Hematopoietic multipotent progenitor cell treated with erythropoietin and hydrocortisone succinate and interleukin-3 and kit ligand, for 15 days (in vitro differentiated cells): Measurements from ENCODE around the gene SGPP2.
"Not testable (repeated sequence)": the region's sequence is repeated elsewhere in the genome, so short reads cannot be mapped to it uniquely, and the experiment has no call there.

Experiments
- DNase-seq: peaks from one replicate; pipeline ENCODE4 v3.0.0-alpha.2; 2015; ENCODE audit warnings: low spot score

SGPP2 gene, protein sequence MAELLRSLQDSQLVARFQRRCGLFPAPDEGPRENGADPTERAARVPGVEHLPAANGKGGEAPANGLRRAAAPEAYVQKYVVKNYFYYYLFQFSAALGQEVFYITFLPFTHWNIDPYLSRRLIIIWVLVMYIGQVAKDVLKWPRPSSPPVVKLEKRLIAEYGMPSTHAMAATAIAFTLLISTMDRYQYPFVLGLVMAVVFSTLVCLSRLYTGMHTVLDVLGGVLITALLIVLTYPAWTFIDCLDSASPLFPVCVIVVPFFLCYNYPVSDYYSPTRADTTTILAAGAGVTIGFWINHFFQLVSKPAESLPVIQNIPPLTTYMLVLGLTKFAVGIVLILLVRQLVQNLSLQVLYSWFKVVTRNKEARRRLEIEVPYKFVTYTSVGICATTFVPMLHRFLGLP

DNA sequence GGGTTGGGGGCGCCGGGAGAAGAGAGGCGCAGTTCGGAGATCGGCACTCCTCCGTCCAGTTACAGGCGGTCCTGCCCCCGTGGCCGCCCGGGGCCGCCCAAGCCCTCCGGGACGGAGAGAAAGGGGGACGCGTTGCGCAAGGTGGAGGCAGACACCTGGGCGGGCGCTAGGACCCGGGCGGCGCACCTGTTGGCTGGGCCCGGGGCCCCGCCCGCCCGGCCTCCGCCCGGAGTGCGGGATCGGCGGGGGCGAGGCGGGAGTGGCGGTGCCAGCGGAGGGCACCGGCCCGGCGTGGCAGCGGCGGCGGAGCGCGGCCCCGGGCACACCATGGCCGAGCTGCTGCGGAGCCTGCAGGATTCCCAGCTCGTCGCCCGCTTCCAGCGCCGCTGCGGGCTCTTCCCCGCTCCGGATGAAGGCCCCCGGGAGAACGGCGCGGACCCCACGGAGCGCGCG lies at the start of gene SGPP2:
SGPP2 (plus strand) TSS at position 268 of the 453 bp plus-strand sequence; CDS start at position 328, 60 bp downstream.
- DNase-seq: no peak

DNA sequence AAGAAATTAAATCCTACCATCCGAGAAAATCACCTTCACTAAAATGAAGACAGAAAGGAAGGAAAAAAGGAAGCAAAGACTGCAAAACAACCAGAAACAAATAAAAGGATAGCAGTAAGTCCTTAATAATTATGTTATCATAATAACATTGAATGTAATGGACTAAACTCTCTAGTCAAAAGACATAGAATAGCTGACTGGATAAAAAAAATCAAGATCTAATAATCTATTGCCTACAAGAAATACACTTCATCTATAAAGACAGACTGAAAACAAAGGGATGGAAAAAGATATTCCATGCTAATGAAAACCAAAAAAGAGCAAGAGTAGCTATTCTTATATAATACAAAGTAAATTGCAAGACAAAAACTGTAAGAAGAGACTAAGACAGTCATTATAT lies 48.5 kb upstream of the SGPP2 start:
- DNase-seq: no peak

DNA sequence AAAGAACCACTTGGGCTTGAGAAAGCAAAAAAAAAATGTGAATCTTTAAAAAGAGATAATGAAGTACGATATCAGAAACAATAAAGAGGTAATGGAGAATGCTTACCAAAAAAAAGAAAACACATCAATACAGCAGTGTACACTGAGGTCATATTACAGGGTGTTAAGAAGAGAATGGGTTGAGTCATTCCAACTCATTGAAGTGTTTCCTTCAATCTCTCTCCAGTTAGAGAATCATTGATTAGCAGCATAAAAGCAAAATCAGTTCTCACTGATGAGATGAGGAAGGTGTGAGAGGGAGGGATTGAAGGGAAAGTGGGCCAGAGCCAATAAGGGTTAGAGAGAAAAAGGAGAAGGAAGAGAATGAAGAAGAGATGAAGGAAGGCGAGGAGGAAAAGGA lies 43.9 kb upstream of the SGPP2 start:
- DNase-seq: no peak

DNA sequence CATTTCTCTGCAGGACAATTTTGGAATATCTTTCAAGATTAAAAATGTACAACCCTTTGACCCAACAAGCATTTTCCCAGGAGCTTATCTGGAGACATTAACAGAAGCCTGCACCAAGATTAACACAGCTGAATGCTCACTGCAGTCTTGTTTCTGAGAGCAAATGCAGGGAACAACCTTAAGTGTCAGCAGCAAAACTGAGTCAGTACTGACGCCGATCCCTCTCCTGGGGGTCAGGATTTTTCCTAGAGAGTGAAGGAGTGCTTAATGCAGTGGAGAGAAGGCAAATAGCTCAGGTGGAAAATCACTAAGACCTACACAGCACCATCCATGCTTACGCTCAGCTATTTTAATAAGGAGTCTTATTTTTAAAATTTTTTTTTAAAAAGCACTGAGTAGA lies 42.8 kb upstream of the SGPP2 start:
- no peak for DNase-seq

DNA sequence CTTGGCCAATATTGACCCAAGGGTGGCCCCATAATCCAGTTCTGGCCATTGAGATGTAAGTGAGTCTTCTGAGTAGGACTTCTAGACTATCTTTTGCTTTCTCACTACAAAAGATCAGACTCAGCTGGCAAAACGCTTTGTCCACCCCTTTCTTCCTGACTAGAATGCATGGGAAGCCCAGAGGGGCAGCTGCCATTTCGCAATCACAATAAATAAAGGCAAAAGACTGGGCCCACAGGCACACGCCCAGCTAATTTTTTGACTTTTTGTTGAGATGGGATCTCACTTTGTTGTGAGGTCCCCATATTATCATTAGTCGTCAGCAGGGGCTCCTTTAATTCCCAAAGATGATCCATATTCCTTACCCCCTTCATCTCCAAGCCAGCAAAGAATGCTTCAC lies 41.1 kb upstream of the SGPP2 start:
- DNase-seq: no peak

DNA sequence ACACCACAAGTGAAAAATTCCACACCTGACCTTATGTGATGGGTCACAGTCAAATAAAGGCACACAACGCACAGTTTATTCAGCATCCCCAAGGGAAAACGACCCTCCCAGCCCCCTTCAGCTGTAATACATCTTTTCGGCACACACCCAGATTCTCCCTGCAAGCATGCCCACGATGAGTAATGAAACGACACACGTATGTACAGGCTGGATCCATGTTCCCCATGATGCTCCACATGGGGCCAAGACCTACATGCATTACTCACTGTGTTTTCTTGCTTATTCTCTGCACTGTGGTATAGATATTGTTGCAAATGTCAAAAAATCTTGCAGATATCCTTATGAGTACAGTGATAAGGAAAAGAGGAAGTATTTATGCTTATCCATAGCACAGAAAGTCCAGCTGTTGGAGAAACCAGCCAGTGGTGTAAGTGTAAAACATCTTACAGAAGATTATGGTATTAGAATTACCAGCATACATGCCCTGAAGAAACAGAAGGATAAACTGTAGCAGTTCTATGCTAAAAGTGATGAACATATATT lies 32.5 kb upstream of the SGPP2 start:
- DNase-seq: no peak

DNA sequence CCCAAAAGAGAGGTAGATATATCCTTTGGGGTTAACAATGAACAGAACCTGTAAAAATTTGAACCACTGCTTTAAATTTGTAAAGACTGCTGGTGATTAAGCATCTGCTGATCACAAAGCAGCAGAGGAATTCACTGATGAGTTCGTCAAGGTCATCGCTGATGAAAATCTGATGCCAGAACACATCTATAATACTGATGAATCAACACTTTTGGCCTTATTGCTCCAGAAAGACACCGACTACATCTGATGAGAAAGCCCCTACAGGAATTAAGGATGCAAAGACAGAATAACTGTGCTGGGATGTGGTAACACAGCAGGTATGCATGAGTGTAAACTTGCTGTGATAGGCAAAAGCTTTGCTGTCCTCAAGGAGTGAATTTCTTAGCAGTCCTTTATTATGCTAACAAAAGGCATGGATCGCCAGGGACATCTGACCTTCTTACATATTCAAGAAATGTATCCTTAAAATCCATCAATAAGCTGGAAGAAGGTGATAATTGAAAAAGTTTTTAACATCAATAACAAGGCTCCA lies 30.5 kb upstream of the SGPP2 start:
- DNase-seq: no peak

DNA sequence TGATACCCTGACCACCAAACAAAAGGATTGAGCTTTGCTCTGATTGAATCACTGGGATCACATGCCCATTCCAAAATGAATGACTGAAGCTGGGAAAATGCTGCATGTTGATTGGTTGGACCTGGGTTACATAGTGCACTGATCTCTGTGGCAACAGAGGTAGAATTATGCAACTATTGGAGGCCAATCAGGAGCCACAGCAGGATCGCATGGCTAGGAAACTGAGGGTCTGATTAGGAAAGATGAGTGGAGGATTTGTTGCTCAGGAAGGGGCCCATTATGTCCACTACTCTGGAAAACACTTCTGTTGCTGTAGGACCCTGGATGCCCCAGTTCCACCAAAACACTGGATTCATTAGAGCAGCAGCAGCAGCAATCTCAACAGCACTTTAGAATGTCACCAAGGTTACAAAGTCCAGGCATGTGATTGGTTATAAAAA lies 25.9 kb upstream of the SGPP2 start:
- no peak for DNase-seq

DNA sequence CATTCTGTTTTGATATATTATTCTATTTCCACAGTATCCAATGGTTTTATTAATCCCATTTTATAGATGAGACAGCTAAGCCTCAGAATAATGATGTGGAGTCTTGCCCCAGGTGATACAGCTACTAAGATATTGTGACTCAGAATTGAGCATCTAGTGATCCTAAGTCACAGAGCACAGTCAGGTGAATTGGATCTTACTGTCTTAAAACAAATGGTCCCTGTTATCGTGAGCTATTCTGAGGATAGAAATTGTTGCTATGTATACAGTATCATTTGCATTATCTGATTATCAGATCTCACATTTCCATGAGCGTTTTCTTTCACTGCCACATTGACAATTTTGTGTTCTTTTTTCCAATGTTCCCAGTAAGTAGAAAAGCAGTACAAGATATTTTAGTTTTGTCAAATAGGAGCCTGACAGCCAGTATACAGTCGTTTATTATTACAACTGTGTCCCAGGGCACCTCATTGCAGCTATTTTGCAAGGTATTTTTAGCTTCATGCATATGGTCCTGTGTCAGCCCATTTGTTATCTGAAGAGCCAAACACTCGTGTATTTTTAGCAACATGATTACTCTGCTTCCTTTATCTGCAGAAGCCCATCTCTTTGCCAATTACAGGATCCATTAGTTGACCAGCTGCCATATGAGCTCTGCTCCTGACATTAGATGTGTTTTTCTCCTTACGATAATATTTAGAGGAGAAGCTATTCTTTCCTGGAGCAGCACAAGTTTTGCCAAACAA lies 25.1 kb upstream of the SGPP2 start:
- DNase-seq: no peak

DNA sequence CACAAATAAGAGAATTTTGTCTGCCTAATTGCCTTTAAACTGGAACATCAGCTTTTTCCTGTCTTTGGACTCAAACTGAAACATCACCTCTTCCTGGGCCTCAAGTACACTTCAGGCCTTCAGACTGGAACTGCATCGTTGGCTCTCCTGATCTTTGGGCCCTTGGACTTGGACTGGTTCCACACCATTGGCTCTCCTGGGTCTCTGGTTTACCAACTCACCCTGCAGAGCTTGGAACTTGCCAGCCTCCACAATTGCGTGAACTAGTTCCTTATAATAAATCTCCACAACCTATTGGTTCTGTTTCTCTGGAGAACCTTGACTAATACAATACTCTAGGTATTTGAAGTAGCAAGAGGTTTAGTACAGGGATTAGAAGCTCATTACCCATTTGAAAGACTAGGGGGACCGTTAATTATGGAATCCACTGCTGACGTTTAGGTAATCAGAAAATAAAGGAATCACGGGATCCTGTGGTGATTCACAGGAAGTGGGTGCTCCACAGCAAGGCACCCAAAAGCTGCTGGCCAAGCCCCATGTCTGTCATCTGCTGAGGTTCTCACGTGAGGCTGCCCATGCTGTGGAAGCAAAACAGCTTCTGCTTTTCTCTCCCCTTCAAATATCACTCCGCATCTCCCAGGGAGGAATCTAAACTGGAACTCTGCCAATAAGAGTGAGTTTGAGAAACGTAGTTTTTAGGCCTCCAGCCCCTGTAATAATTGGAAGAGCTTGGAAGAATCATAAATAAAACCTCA lies 20.0 kb upstream of the SGPP2 start:
- no peak for DNase-seq

DNA sequence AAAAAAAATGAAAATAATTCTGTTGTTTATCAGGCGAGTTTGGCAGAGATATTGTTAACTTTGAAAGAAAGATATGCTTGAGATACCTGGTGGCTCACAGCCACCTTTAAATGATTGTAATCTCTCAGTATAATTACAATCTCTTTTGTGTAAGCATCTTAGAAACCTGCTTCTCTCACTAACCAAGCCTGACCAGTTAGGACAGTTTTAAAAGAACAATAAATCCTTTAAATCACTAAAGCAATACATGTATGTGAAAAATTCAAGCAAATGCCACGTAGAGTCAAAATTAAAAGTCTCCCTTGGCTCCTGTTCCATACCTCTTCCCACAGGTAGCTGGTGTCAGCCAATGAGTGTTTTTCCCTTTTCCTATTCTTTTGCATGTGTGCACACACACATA lies 15.7 kb upstream of the SGPP2 start:
- DNase-seq: no peak

DNA sequence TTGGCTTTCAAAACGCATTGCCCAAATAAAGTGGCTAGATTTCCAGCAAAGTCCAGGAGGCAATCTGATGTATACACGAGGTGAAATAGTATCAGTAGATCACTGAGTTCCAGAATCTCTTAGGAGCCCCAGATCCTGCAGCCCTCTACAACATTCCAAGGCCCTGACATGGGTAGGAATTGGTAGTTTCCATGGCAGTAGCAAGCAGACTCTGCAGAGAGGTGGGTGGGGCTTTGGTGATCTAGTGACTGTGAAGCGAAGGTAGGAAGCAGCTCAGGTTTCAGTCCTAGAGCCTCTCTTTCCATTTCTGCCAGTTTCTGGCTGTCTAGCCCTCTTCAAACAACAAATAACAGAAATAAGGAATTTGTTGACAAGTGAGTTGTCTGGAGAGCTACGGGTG lies 13.8 kb upstream of the SGPP2 start:
- no peak for DNase-seq

DNA sequence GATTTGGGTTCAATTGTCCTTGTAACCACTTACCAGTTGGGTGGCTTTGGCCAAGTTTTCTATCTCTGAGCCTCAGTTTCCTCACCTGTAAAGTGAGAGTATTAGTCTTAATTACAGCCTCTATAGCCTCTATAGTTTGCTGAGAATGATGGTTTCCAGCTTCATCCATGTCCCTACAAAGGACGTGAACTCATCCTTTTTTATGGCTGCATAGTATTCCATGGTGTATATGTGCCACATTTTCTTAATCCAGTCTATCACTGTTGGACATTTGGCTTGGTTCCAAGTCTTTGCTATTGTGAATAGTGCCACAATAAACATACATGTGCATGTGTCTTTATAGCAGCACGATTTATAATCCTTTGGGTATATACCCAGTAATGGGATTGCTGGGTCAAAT lies 12.0 kb upstream of the SGPP2 start:
- not testable (repeated sequence) for DNase-seq

DNA sequence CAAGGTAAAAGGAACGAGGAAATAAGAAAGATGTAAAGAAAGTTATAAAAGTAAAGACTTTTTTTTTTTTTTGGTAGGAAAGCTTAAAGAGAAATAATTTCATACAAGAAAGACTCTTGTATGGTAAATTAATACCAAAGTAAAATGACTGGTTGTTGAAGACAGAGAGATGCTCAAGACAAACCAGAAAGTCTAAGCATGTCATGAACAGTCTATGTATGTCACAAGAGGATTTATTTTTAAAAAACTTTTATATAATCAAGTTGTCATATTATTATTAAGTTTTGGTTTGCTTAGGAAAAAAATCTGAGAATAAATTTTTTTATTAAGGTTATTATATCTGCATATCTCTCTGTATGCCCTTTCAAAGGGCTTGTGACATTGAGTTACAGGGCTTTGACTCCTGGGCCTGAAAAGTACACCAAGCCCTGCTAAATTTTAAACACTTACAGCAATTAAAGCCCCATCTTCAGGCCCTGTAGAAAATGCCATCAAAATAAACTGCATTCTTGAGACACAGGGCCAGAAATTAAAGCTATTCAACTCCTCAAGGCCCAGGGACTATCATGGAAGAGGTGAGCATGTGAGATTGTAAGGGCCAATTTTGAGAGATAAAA lies 10.9 kb upstream of the SGPP2 start:
- DNase-seq: no peak

DNA sequence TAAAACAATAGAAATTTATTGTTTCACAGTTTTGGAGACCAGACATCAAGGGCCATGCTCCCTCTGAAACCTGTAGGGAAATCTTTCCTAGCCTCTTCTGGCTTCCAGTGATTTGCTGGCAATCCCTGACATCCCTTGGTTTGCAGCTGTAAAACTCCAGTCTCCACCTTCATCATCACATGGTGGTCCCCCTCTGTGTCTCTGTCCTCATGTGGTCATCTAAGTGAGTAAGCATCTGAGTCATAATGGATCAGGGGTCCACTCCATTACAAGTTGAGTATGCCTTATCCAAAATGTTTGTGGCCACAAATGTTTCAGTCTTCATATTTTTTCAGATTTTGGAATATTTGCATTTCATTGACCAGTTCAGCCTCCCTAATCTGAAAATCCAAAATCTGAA lies 5.6 kb upstream of the SGPP2 start:
- no peak for DNase-seq

DNA sequence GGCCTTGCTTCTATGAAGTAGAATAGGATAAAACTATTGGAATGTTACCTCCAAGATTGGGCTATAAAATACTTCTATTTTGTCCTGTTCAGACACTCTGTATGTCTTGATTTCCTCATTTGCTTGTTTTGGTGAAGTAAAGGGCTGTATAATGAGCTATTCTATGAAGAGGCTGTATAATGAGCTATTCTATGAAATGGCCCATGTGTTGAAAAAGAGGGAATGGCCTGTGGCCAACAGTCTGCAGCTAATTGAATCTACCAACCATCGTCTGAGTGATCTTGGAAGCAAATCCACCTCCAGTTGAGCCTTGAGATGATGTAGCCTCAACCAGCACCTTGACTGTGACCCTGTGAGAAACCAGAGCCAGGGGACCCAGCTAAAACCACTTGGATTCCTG lies 3.8 kb upstream of the SGPP2 start:
- no peak for DNase-seq

DNA sequence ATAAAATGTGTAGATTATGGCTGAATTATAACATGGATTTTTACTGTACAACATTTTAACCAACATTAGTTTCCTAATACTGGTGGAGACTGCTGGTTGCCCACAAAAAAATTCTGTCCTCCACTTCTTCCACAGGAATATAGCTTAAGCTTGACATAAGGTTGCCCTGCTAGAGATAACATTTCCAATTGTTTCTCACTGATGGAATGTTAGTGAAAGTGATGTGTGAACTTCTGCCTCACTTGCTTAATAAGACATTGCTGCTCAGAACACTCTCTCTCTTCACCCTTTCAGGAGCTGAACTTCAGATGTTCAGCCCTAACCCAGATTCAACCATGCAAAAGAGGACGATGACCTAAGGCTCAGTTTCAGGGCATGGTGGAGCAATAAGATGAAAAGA lies 2.7 kb upstream of the SGPP2 start:
- no peak for DNase-seq

DNA sequence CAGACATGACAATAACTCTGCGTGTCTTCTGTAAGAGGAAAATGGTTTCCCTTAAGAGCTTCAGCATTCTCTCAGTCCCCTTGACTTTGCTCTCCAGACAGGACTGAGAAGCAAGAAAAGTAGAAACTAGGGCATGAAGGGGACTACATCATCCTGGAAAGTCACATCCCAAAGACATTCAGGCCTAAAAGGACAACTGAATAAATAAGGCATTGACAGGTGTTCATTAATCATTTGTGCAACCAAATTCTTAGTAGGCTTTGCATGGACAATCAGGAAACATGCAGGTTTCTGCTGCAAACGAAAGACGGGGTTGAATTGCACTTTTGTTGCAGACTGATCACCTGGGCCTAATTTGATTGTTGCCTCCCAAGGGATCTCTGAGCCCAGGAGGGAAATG lies 1.2 kb upstream of the SGPP2 start:
- DNase-seq: no peak

DNA sequence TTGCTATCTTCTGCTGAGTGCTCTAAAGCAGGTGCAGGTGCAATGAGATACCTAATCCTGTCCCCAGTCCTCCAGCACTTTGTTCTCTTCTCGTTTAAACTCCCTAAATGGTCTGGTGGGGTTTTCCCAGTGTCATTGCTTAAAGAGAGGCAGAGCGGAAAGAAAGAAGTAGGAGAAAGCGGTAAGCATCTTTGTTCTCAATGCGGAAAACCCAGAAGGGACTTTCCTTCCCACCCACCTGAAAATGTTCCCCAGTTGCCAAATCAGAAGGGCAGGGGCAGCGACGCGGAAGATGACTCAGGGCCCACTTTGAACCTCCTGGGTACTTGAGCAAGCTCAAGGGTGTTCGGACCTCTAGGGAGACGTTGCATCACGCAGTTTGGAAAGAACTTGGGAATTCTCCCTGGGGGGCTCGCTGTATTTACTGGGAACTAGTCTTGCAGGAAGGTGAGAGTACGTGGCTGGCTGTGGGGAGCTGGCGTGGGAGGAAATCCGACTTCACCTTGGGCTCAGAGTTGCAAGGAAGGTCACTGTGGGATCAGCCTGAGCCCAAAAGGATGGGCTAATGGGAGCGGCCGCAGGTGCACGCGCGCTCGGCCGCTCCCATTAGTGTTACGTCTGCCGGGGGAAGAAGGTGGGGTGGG lies 589 bp upstream of the SGPP2 start:
- no peak for DNase-seq

DNA sequence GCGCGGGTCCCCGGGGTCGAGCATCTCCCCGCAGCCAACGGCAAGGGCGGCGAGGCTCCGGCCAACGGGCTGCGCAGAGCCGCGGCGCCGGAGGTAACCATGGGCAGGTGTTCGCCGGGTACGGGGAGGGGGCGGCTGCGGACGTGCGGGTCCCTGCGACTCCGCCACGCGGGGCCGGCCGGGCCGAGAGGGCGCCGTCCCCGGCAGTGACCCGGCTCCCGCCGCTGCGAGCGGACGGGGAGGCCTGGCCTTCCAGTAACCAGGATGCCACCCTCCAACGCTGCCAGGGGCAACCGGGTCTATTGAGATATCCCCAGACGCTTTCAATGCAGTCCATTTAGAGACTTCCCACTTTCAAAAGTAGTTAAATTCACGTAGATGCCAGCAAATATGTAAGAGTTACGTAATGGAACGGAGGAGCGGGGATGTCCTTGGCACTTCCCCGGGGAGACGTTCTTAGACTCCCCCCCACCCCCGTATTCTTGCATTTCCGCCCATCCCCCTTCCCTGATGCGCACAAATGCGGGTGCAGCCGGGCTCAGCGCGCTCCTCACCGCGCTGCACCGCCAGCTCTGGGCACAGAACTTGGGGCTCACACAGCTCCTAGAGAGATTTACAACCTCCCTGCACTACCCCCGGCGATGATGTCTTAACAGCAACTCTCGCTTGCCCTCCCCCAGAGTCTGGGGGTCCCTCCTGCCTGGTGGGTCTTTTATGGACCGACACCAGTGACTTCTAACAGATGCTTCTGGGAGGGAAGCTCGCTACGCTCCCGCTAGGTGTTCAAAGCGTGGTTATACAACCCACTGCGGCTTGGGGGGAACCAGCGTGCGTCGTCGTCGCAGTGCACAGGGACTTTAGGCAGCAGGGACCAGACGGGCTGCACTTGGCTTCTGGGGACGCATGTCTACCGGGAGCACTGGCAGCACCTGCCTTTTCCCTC lies 657 bp downstream of the SGPP2 start:
- DNase-seq: no peak
